Bone marrow (tissue), 2 donors: Measurements from ENCODE around the gene TCP1.
"Not testable (repeated sequence)": the region's sequence is repeated elsewhere in the genome, so short reads cannot be mapped to it uniquely, and the experiment has no call there.

ENCODE experiments used
- DNase-seq, 2 donors: peaks; one replicate each; lab custom pipeline; 2025; lab: John Stamatoyannopoulos, UW

Gene TCP1

GRCh38 chr6:159777240-159777904, 12.0 kb downstream of the TCP1 start:
- no peak for DNase-seq

- no peak for DNase-seq
These were observed 17.2 kb downstream of the TCP1 start for GRCh38 chr6:159772196-159772595.

- no peak for DNase-seq
These were observed 19.9 kb downstream of the TCP1 start for GRCh38 chr6:159769470-159769869.

- no peak for DNase-seq
These were observed 22.5 kb downstream of the TCP1 start for GRCh38 chr6:159766906-159767305.

GRCh38 chr6:159762681-159763293, 26.6 kb downstream of the TCP1 start:
- no peak for DNase-seq

- peak; percentile 85 to 88 for DNase-seq
These were observed 27.3 kb downstream of the TCP1 start, which contains the start of gene ACAT2 for GRCh38 chr6:159761873-159762680. Gene ACAT2 (plus strand): TSS chr6:159762045. CDS start chr6:159762088, 43 bp downstream.

GRCh38 chr6:159761129-159761872, 28.1 kb downstream of the TCP1 start:
- peak; percentile 35 to 73 for DNase-seq

GRCh38 chr6:159760602-159761057, 28.8 kb downstream of the TCP1 start:
- no peak for DNase-seq

- DNase-seq = no peak
These were observed 29.8 kb downstream of the TCP1 start for GRCh38 chr6:159759645-159760044.

GRCh38 chr6:159758031-159759001, 31.1 kb downstream of the TCP1 start:
- DNase-seq = no peak

GRCh38 chr6:159756508-159756907, 32.9 kb downstream of the TCP1 start:
- no peak for DNase-seq

- DNase-seq = no peak
These were observed 34.2 kb downstream of the TCP1 start for GRCh38 chr6:159754959-159755914.

- no peak for DNase-seq
These were observed 35.0 kb downstream of the TCP1 start for GRCh38 chr6:159754401-159754800.

- no peak for DNase-seq
These were observed 36.1 kb downstream of the TCP1 start for GRCh38 chr6:159753081-159753872.

GRCh38 chr6:159751448-159751847, 38.0 kb downstream of the TCP1 start:
- DNase-seq = no peak

GRCh38 chr6:159748127-159748526, 41.3 kb downstream of the TCP1 start:
- not testable (repeated sequence) for DNase-seq

GRCh38 chr6:159746759-159747158, 42.6 kb downstream of the TCP1 start:
- DNase-seq = no peak

GRCh38 chr6:159745081-159745480, 44.3 kb downstream of the TCP1 start:
- no peak for DNase-seq

- DNase-seq = no peak
These were observed 47.2 kb downstream of the TCP1 start for GRCh38 chr6:159742165-159742564.
